22Rv1 (cell line): Measurements from ENCODE around the gene LRRN2.

Experiments used
- CTCF ChIP-seq: fragments of 450-650 bp; IDR thresholded peaks from 2 replicates; pipeline ENCODE4 v1.5.1; 2017; ENCODE audit warnings: mild to moderate bottlenecking
- ZFX ChIP-seq: fragments of 450-650 bp; IDR thresholded peaks from 2 replicates; pipeline ENCODE4 v1.6.1; 2017; ENCODE audit warnings: antibody characterized with exemption, borderline replicate concordance

GRCh38 chr1:204709960-204710912 is 24.7 kb upstream of the LRRN2 start:
- TF ChIP-seq CTCF (no peak), ZFX (no peak)
